SU-DHL-6 (cell line): Measurements from ENCODE around the gene HS3ST6.

Experiments
- H2AFZ ChIP-seq: fragments of 200-600 bp; sonication (generic); 2 replicates; pipeline ENCODE4 v1.6.1; 2014; ENCODE audit warnings: low read depth, mild to moderate bottlenecking, moderate library complexity, mixed read lengths, antibody characterized with exemption, low read length; ENCODE audit not compliant: severe bottlenecking
- H3F3A ChIP-seq: fragments of 200-600 bp; shearing (Covaris generic); 2 replicates; pipeline ENCODE4 v1.6.0; 2016; ENCODE audit warnings: antibody characterized with exemption, mild to moderate bottlenecking; ENCODE audit not compliant: insufficient read depth
- H3K27ac ChIP-seq: fragments of 200-600 bp; sonication (generic); 2 replicates; pipeline ENCODE4 v1.5.1; 2016; ENCODE audit warnings: low read depth, mild to moderate bottlenecking, low read length, moderate library complexity, mixed read lengths
- H3K27me3 ChIP-seq: fragments of 200-600 bp; sonication (generic), shearing (Covaris generic); 2 replicates; pipeline ENCODE4 v1.6.0; 2014; ENCODE audit warnings: mild to moderate bottlenecking, low read length
- H3K36me3 ChIP-seq: fragments of 200-600 bp; sonication (generic); 2 replicates; pipeline ENCODE4 v1.6.1; 2014; ENCODE audit warnings: mild to moderate bottlenecking, low read length, mixed read lengths
- H3K4me2 ChIP-seq: fragments of 300-600, 200-600 bp; shearing (Covaris generic), sonication (generic); 2 replicates; pipeline ENCODE4 v1.6.0; 2014; ENCODE audit warnings: low read length, low read depth, mild to moderate bottlenecking; ENCODE audit not compliant: poor library complexity, severe bottlenecking
- H3K4me3 ChIP-seq: fragments of 200-600 bp; sonication (generic); 2 replicates; pipeline ENCODE4 v1.5.1; 2014; ENCODE audit warnings: antibody characterized with exemption, low read length, mild to moderate bottlenecking, mixed read lengths; ENCODE audit not compliant: insufficient read depth, poor library complexity, severe bottlenecking
- H3K79me2 ChIP-seq: fragments of 200-600 bp; sonication (generic); 2 replicates; pipeline ENCODE4 v1.6.1; 2014; ENCODE audit warnings: mild to moderate bottlenecking, low read length, moderate library complexity; ENCODE audit not compliant: insufficient read depth
- H3K9ac ChIP-seq: fragments of 200-600 bp; sonication (generic); 2 replicates; pipeline ENCODE4 v1.7.0; 2014; ENCODE audit warnings: mild to moderate bottlenecking, low read length
- H3K9me2 ChIP-seq: fragments of 200-600 bp; sonication (generic); replicated peaks from 2 replicates; pipeline ENCODE4 v1.6.1; 2014; ENCODE audit warnings: low read length; ENCODE audit not compliant: insufficient read depth
- H3K9me3 ChIP-seq: fragments of 200-600 bp; sonication (generic); 2 replicates; pipeline ENCODE4 v1.6.1; 2014; ENCODE audit warnings: low read length, mixed read lengths; ENCODE audit not compliant: insufficient read depth
- H4K20me1 ChIP-seq: fragments of 200-600 bp; sonication (generic); 2 replicates; pipeline ENCODE4 v1.6.1; 2014; ENCODE audit warnings: low read depth, mild to moderate bottlenecking, antibody characterized with exemption, low read length, moderate library complexity, mixed read lengths
- CTCF ChIP-seq: fragments of 200-600 bp; sonication (generic); IDR thresholded peaks from one replicate; pipeline ENCODE4 v1.5.1; 2017; ENCODE audit warnings: antibody characterized with exemption, mild to moderate bottlenecking, low read length, moderate library complexity; ENCODE audit not compliant: insufficient read depth, poor library complexity, severe bottlenecking
- EZH2phosphoT487 ChIP-seq: fragments of 200-600 bp; sonication (generic), shearing (Covaris generic); conservative IDR thresholded peaks from 2 replicates; pipeline ENCODE4 v1.6.1; 2018; ENCODE audit warnings: mild to moderate bottlenecking, antibody characterized with exemption, low read length, moderate library complexity, mixed read lengths

HS3ST6 gene

GRCh38 chr16:1913327-1914083, 4.7 kb downstream of the HS3ST6 start:
- Histone ChIP-seq H4K20me1 (no peaks in the 10 kb centered on the region), H3K36me3 (no peaks in the 10 kb centered on the region), H2AFZ (no peak overlapping the region), H3K79me2 (no peaks in the 10 kb centered on the region), H3K9me2 (no peaks in the 10 kb centered on the region), H3K27me3 (no peaks in the 10 kb centered on the region), H3K9ac (no peak overlapping the region), H3K9me3 (no peaks in the 10 kb centered on the region), H3F3A (no peaks in the 10 kb centered on the region), H3K27ac (no peak overlapping the region), H3K4me2 (no peak overlapping the region), H3K4me3 (no peak overlapping the region)
- TF ChIP-seq EZH2phosphoT487 (no peak), CTCF (no peak)

- H3K36me3 ChIP-seq, result no peaks in the 10 kb centered on the region
- H3K27ac ChIP-seq, result no peak overlapping the region
- H3K9me3 ChIP-seq, result no peaks in the 10 kb centered on the region
- no peak overlapping the region for H2AFZ ChIP-seq
- H3K27me3 ChIP-seq, result no peaks in the 10 kb centered on the region
- no peak overlapping the region for H3K9ac ChIP-seq
- H3K9me2 ChIP-seq, result no peaks in the 10 kb centered on the region
- H4K20me1 ChIP-seq, result no peaks in the 10 kb centered on the region
- H3K4me3 ChIP-seq, result no peak overlapping the region
- no peaks in the 10 kb centered on the region for H3F3A ChIP-seq
- no peak for TF ChIP-seq EZH2phosphoT487
- no peak for TF ChIP-seq CTCF
- no peaks in the 10 kb centered on the region for H3K79me2 ChIP-seq
- no peak overlapping the region for H3K4me2 ChIP-seq
Observed at GRCh38 chr16:1912215-1912543, 6.0 kb downstream of the HS3ST6 start.

GRCh38 chr16:1911467-1912214, 6.6 kb downstream of the HS3ST6 start:
- TF ChIP-seq CTCF (no peak), EZH2phosphoT487 (no peak)
- H3K79me2 ChIP-seq, result no peaks in the 10 kb centered on the region
- H3K4me2 ChIP-seq, result no peak overlapping the region
- H3K9me2 ChIP-seq, result no peaks in the 10 kb centered on the region
- no peaks in the 10 kb centered on the region for H3F3A ChIP-seq
- no peak overlapping the region for H3K4me3 ChIP-seq
- no peak overlapping the region for H2AFZ ChIP-seq
- no peaks in the 10 kb centered on the region for H3K27me3 ChIP-seq
- no peaks in the 10 kb centered on the region for H3K36me3 ChIP-seq
- H3K9me3 ChIP-seq, result no peaks in the 10 kb centered on the region
- no peaks in the 10 kb centered on the region for H4K20me1 ChIP-seq
- H3K9ac ChIP-seq, result no peak overlapping the region
- no peak overlapping the region for H3K27ac ChIP-seq
